HepG2 (cell line): Measurements from ENCODE around the gene ZNF764. TPM values are rescaled to one million over a fixed set of nuclear protein-coding genes. Genes with fewer than 3 reads are reported as not detected.

Experiments used
- ARNTL ChIP-seq: sonication (generic); formaldehyde crosslinking; IDR thresholded peaks from 2 replicates; pipeline ENCODE4 v1.4.0; 2020; ENCODE audit warnings: mild to moderate bottlenecking, missing genetic modification reagents
- DR1 ChIP-seq: sonication (generic); formaldehyde crosslinking; IDR thresholded peaks from 2 replicates; pipeline ENCODE4 v1.8.0; 2021; ENCODE audit warnings: mild to moderate bottlenecking, missing genetic modification reagents, inconsistent platforms
- ELF1 ChIP-seq: sonication (generic); formaldehyde crosslinking; IDR thresholded peaks from 2 replicates; pipeline ENCODE4 v1.4.0; 2020; ENCODE audit warnings: missing genetic modification reagents
- FOXP1 ChIP-seq, 2 experiments: fragments of 450-650 bp in 1 of 2; IDR thresholded peaks; 2 replicates each; pipeline ENCODE4 v1.6.1; 2017 to 2018; ENCODE audit warnings: antibody characterized with exemption in 1 of 2
- GLI4 ChIP-seq: sonication (generic); formaldehyde crosslinking; IDR thresholded peaks from 2 replicates; pipeline ENCODE4 v1.5.1; 2020; ENCODE audit warnings: missing genetic modification reagents, mild to moderate bottlenecking, moderate library complexity, borderline replicate concordance
- GZF1 ChIP-seq: sonication (generic); formaldehyde crosslinking; IDR thresholded peaks from 2 replicates; pipeline ENCODE4 v1.5.1; 2020; ENCODE audit warnings: mild to moderate bottlenecking, missing genetic modification reagents
- PCBP1 ChIP-seq: fragments of 200-400 bp; formaldehyde crosslinking; IDR thresholded peaks from 2 replicates; pipeline ENCODE4 v1.6.1; 2017; ENCODE audit warnings: mild to moderate bottlenecking, low read depth, low read length, borderline replicate concordance
- REL ChIP-seq: sonication (generic); formaldehyde crosslinking; conservative IDR thresholded peaks from 2 replicates; pipeline ENCODE4 v1.8.0; 2022; ENCODE audit warnings: mild to moderate bottlenecking, missing genetic modification reagents, moderate library complexity
- RFX5 ChIP-seq: IDR thresholded peaks from 2 replicates; pipeline ENCODE4 v1.6.1; 2011; ENCODE audit warnings: low read depth, low read length, improper control_type of control experiment
- SALL2 ChIP-seq: sonication (generic); formaldehyde crosslinking; IDR thresholded peaks from 2 replicates; pipeline ENCODE4 v1.8.1; 2023; ENCODE audit warnings: mild to moderate bottlenecking, missing genetic modification reagents, inconsistent platforms
- TCF7L2 ChIP-seq: IDR thresholded peaks from 2 replicates; pipeline ENCODE4 v1.6.1; 2011; ENCODE audit warnings: mild to moderate bottlenecking, low read depth, low read length, moderate library complexity
- ZFP37 ChIP-seq: sonication (generic); formaldehyde crosslinking; IDR thresholded peaks from 2 replicates; pipeline ENCODE4 v1.4.0; 2020; ENCODE audit warnings: missing genetic modification reagents, borderline replicate concordance
- ZNF230 ChIP-seq: sonication (generic); formaldehyde crosslinking; IDR thresholded peaks from 2 replicates; pipeline ENCODE4 v1.4.0; 2020; ENCODE audit warnings: mild to moderate bottlenecking, missing genetic modification reagents
- ZNF44 ChIP-seq: sonication (generic); formaldehyde crosslinking; IDR thresholded peaks from 2 replicates; pipeline ENCODE4 v1.5.1; 2020; ENCODE audit warnings: mild to moderate bottlenecking, missing genetic modification reagents
- ZNF510 ChIP-seq: sonication (generic); formaldehyde crosslinking; IDR thresholded peaks from 2 replicates; pipeline ENCODE4 v1.4.0; 2020; ENCODE audit warnings: low read depth, mild to moderate bottlenecking, missing genetic modification reagents
- ZNF616 ChIP-seq: sonication (generic); formaldehyde crosslinking; IDR thresholded peaks from 2 replicates; pipeline ENCODE4 v1.5.0; 2020; ENCODE audit warnings: low read depth, mild to moderate bottlenecking, missing genetic modification reagents
- polyA plus RNA-seq, 8 experiments: library from polyadenylated mRNA; depleted of rRNA in 3 of 8; stranded (reverse) in 7 of 8; unstranded in 1 of 8; fragments of >200 nt; fragmentation: Illumina TruSeq in 4 of 8; extraction: Trizol in 4 of 8; gene quantifications; 2 replicates each; pipeline versions ENCODE4 v1.2.1 to v1.2.3, GENCODE V29; 2011 to 2016; ENCODE audit warnings: low read depth in 4 of 8, missing spikeins in 1 of 8, mixed read lengths in 1 of 8; ENCODE audit not compliant: insufficient read depth in 1 of 8
- total RNA-seq, 5 experiments: library from RNA; depleted of rRNA; stranded (reverse); fragments of >200 nt; fragmentation: Illumina TruSeq; extraction: Trizol; gene quantifications; 2 replicates each; pipeline ENCODE4 v1.2.3, GENCODE V29; 2016; ENCODE audit warnings: low read depth in 1 of 5
- TF ChIP-seq, protein P1 (sequence below): sonication (generic); formaldehyde crosslinking; IDR thresholded peaks from 2 replicates; pipeline ENCODE4 v1.4.0; 2020; ENCODE audit warnings: mild to moderate bottlenecking, missing genetic modification reagents
- TF ChIP-seq, protein P2 (sequence below): sonication (generic); formaldehyde crosslinking; IDR thresholded peaks from 2 replicates; pipeline ENCODE4 v1.4.0; 2020; ENCODE audit warnings: missing genetic modification reagents, mild to moderate bottlenecking, borderline replicate concordance
- TF ChIP-seq, protein P3 (sequence below): sonication (generic); IDR thresholded peaks from 2 replicates; pipeline ENCODE4 v1.6.1; 2016; ENCODE audit warnings: low read depth, borderline replicate concordance
- TF ChIP-seq, protein P4 (sequence below): sonication (generic); formaldehyde crosslinking; IDR thresholded peaks from 2 replicates; pipeline ENCODE4 v1.4.0; 2020; ENCODE audit warnings: missing genetic modification reagents, borderline replicate concordance
- TF ChIP-seq, protein P5 (sequence below): sonication (generic); formaldehyde crosslinking; IDR thresholded peaks from 2 replicates; pipeline ENCODE4 v1.5.1; 2020; ENCODE audit warnings: mild to moderate bottlenecking, missing genetic modification reagents, borderline replicate concordance

ZNF764 gene
- total and polyA plus RNA-seq, 2 of the 13 experiments (the other 11 are each of a cell fraction or from before 2014, with no cell fraction given) = 4.1 to 9.1 TPM

DNA sequence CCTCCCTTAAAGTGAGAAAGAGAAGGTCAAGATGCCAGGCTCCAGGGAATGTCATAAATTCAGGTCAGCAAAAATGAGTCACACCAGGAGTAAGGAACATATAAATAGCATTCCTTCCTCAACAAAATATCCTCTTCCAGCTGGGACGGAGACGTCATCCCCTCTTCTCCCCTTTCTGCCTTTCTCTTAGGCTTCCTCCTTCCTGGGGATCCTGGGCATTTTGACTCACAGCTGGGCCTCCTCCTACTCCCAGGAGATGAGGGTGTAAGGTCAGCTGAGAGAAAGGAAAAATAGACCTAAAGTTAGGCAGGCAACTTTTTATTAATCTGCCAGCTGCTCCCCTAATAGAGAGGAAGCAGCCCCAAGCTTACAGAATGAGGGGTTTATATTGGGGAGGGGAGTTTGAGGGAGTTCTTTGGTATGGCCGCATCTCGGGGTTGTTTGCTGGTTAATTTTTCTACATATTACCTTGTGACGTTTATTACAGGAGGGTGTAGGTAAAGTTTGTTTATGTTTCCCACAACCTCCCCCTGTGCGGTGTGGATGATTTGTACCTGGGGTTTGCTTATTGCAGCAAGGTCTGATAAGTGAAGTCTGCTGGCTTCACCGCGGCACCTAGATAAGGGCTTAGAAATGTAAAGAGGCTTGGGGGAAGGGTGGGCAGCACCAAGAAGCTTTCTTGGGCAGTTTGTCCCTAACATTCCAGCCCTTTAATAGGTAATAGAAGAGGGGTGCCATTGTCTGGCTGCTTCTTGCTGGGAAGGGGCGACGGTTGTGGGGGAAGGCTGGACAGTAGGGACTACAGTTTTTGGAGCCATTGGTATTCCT lies 16.5 kb downstream of the ZNF764 start (continued):
- TF ChIP-seq ELF1 (CRISPR knock-in tag) (no peak), REL (no peak), SALL2 (CRISPR knock-in tag) (no peak), PCBP1 (no peak), RFX5 (no peak), GZF1 (0 out of 2 replicates have a peak, but pooled peaks have one; percentile 32), ZNF230 (0 out of 2 replicates have a peak, but pooled peaks have one; percentile 18), FOXP1 (IDR thresholded peaks at IDR 0.05) (no peak), FOXP1 (CRISPR knock-in tag; IDR thresholded peaks at IDR 0.05) (peak; percentile 62; the same call in 1 of the 2 replicates), TCF7L2 (no peak), ZNF510 (CRISPR knock-in tag) (peak; percentile 71; the same call in 1 of the 2 replicates), ZFP37 (CRISPR knock-in tag) (no peak), DR1 (CRISPR knock-in tag) (no peak), ZNF44 (CRISPR knock-in tag) (0 out of 2 replicates have a peak, but pooled peaks have one; percentile 53), ARNTL (peak; percentile 55; the same call in 1 of the 2 replicates), GLI4 (CRISPR knock-in tag) (peak; percentile 40; the same call in 1 of the 2 replicates), ZNF616 (CRISPR knock-in tag) (no peak)
- TF ChIP-seq, protein P1, sequence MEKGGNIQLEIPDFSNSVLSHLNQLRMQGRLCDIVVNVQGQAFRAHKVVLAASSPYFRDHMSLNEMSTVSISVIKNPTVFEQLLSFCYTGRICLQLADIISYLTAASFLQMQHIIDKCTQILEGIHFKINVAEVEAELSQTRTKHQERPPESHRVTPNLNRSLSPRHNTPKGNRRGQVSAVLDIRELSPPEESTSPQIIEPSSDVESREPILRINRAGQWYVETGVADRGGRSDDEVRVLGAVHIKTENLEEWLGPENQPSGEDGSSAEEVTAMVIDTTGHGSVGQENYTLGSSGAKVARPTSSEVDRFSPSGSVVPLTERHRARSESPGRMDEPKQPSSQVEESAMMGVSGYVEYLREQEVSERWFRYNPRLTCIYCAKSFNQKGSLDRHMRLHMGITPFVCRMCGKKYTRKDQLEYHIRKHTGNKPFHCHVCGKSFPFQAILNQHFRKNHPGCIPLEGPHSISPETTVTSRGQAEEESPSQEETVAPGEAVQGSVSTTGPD (CRISPR knock-in tag) = no peak
- TF ChIP-seq, protein P2, sequence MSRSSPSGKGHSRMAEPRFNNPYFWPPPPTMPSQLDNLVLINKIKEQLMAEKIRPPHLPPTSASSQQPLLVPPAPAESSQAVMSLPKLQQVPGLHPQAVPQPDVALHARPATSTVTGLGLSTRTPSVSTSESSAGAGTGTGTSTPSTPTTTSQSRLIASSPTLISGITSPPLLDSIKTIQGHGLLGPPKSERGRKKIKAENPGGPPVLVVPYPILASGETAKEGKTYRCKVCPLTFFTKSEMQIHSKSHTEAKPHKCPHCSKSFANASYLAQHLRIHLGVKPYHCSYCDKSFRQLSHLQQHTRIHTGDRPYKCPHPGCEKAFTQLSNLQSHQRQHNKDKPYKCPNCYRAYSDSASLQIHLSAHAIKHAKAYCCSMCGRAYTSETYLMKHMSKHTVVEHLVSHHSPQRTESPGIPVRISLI (CRISPR knock-in tag) = no peak
- TF ChIP-seq, protein P3, sequence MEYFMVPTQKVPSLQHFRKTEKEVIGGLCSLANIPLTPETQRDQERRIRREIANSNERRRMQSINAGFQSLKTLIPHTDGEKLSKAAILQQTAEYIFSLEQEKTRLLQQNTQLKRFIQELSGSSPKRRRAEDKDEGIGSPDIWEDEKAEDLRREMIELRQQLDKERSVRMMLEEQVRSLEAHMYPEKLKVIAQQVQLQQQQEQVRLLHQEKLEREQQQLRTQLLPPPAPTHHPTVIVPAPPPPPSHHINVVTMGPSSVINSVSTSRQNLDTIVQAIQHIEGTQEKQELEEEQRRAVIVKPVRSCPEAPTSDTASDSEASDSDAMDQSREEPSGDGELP = peak; percentile 77; the same call in 1 of the 2 replicates
- TF ChIP-seq, protein P4, sequence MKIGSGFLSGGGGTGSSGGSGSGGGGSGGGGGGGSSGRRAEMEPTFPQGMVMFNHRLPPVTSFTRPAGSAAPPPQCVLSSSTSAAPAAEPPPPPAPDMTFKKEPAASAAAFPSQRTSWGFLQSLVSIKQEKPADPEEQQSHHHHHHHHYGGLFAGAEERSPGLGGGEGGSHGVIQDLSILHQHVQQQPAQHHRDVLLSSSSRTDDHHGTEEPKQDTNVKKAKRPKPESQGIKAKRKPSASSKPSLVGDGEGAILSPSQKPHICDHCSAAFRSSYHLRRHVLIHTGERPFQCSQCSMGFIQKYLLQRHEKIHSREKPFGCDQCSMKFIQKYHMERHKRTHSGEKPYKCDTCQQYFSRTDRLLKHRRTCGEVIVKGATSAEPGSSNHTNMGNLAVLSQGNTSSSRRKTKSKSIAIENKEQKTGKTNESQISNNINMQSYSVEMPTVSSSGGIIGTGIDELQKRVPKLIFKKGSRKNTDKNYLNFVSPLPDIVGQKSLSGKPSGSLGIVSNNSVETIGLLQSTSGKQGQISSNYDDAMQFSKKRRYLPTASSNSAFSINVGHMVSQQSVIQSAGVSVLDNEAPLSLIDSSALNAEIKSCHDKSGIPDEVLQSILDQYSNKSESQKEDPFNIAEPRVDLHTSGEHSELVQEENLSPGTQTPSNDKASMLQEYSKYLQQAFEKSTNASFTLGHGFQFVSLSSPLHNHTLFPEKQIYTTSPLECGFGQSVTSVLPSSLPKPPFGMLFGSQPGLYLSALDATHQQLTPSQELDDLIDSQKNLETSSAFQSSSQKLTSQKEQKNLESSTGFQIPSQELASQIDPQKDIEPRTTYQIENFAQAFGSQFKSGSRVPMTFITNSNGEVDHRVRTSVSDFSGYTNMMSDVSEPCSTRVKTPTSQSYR (CRISPR knock-in tag) = peak; percentile 33; the same call in 1 of the 2 replicates
- TF ChIP-seq, protein P5, sequence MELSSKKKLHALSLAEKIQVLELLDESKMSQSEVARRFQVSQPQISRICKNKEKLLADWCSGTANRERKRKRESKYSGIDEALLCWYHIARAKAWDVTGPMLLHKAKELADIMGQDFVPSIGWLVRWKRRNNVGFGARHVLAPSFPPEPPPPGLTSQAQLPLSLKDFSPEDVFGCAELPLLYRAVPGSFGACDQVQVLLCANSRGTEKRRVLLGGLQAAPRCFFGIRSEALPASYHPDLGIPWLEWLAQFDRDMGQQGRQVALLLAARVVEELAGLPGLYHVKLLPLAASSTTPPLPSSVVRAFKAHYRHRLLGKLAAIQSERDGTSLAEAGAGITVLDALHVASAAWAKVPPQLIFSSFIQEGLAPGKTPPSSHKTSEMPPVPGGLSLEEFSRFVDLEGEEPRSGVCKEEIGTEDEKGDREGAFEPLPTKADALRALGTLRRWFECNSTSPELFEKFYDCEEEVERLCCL (CRISPR knock-in tag) = peak; percentile 57; the same call in 1 of the 2 replicates
